ENCODE data around the gene PLEK2. TPM values are rescaled to one million over a fixed set of nuclear protein-coding genes. Genes with fewer than 3 reads are reported as not detected.

PLEK2 gene
- polyA plus RNA-seq, 1 donor from 2014 or later, result not detected

DNA sequence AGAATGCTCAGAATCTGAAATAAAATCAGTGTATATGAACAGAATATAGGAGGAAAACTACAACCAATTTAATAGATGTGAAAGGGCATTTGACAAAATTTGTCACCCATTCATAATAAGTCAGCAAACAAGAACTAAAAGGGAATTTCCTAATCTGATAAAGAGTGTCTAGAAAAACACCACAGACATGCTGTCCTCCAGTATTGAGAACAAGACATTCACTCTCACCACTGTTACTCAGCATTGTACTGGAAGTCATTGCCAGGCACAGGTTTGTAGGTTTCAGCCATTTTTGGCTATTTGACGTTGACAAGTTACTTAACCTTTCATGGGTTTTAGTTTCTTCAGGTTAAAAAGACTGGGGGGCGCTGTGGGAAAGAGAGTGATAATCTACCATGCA, 38.6 kb downstream of the PLEK2 start:
- Histone ChIP-seq H3K9me2 (ENCODE audit: insufficient read depth, low read length) (no peaks in the 10 kb centered on the region), H3K27me3 (ENCODE audit: insufficient read depth, low read depth, low read length) (no peaks in the 10 kb centered on the region), H4K20me1 (ENCODE audit: insufficient read depth) (no peaks in the 10 kb centered on the region), H3F3A (ENCODE audit: insufficient read depth, low read length, poor library complexity, severe bottlenecking) (no peaks in the 10 kb centered on the region), H3K9me3 (ENCODE audit: low read length) (no peaks in the 10 kb centered on the region), H3K36me3 (ENCODE audit: insufficient read depth, low read length) (peaks cover 4% of the 10 kb centered on the region), H3K27ac (ENCODE audit: low read length) (no peak overlapping the region), H3K4me2 (ENCODE audit: low read length) (no peak overlapping the region), H3K9ac (ENCODE audit: low read length) (no peak overlapping the region), H3K79me2 (replicated peaks; ENCODE audit: insufficient read depth, low read length) (peaks cover 2% of the 10 kb centered on the region), H2AFZ (ENCODE audit: low read depth, low read length) (no peak overlapping the region), H3K4me3 (ENCODE audit: low read length) (no peak overlapping the region)
- no peak for TF ChIP-seq CTCF (IDR thresholded peaks at IDR 0.05; ENCODE audit: poor library complexity, severe bottlenecking)
- TF ChIP-seq, protein P1, sequence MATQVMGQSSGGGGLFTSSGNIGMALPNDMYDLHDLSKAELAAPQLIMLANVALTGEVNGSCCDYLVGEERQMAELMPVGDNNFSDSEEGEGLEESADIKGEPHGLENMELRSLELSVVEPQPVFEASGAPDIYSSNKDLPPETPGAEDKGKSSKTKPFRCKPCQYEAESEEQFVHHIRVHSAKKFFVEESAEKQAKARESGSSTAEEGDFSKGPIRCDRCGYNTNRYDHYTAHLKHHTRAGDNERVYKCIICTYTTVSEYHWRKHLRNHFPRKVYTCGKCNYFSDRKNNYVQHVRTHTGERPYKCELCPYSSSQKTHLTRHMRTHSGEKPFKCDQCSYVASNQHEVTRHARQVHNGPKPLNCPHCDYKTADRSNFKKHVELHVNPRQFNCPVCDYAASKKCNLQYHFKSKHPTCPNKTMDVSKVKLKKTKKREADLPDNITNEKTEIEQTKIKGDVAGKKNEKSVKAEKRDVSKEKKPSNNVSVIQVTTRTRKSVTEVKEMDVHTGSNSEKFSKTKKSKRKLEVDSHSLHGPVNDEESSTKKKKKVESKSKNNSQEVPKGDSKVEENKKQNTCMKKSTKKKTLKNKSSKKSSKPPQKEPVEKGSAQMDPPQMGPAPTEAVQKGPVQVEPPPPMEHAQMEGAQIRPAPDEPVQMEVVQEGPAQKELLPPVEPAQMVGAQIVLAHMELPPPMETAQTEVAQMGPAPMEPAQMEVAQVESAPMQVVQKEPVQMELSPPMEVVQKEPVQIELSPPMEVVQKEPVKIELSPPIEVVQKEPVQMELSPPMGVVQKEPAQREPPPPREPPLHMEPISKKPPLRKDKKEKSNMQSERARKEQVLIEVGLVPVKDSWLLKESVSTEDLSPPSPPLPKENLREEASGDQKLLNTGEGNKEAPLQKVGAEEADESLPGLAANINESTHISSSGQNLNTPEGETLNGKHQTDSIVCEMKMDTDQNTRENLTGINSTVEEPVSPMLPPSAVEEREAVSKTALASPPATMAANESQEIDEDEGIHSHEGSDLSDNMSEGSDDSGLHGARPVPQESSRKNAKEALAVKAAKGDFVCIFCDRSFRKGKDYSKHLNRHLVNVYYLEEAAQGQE (IDR thresholded peaks at IDR 0.05; ENCODE audit: borderline replicate concordance), result no peak
- no peak for TF ChIP-seq TAF1 (IDR thresholded peaks at IDR 0.05; ENCODE audit: low read depth)
- no peak for TF ChIP-seq POLR2AphosphoS5 (IDR thresholded peaks at IDR 0.05)
- no peak for TF ChIP-seq EZH2 (IDR thresholded peaks at IDR 0.05; ENCODE audit: borderline replicate concordance, insufficient read depth, low read length, poor library complexity, severe bottlenecking)
- TF ChIP-seq RAD21 (conservative IDR thresholded peaks at IDR 0.05), result no peak
- no peak for TF ChIP-seq MXI1 (conservative IDR thresholded peaks at IDR 0.05; ENCODE audit: poor library complexity, severe bottlenecking)
- no peak for TF ChIP-seq EP300 (conservative IDR thresholded peaks at IDR 0.05; ENCODE audit: poor library complexity, severe bottlenecking)
- no peak for TF ChIP-seq SMC3 (conservative IDR thresholded peaks at IDR 0.05; ENCODE audit: poor library complexity)

GRCh38 chr14:67372833-67373232, 39.1 kb downstream of the PLEK2 start:
- no peak overlapping the region for H2AFZ ChIP-seq (ENCODE audit: low read depth, low read length)
- no peaks in the 10 kb centered on the region for H3K27me3 ChIP-seq (ENCODE audit: insufficient read depth, low read depth, low read length)
- TF ChIP-seq RAD21 (conservative IDR thresholded peaks at IDR 0.05), result no peak
- TF ChIP-seq EP300 (conservative IDR thresholded peaks at IDR 0.05; ENCODE audit: poor library complexity, severe bottlenecking), result no peak
- TF ChIP-seq, protein P1 (IDR thresholded peaks at IDR 0.05; ENCODE audit: borderline replicate concordance), result no peak
- no peak for TF ChIP-seq MXI1 (conservative IDR thresholded peaks at IDR 0.05; ENCODE audit: poor library complexity, severe bottlenecking)
- TF ChIP-seq EZH2 (IDR thresholded peaks at IDR 0.05; ENCODE audit: borderline replicate concordance, insufficient read depth, low read length, poor library complexity, severe bottlenecking), result no peak
- no peak for TF ChIP-seq TAF1 (IDR thresholded peaks at IDR 0.05; ENCODE audit: low read depth)
- no peak for TF ChIP-seq SMC3 (conservative IDR thresholded peaks at IDR 0.05; ENCODE audit: poor library complexity)
- TF ChIP-seq CTCF (IDR thresholded peaks at IDR 0.05; ENCODE audit: poor library complexity, severe bottlenecking), result no peak
- TF ChIP-seq POLR2AphosphoS5 (IDR thresholded peaks at IDR 0.05), result no peak
- no peaks in the 10 kb centered on the region for H3F3A ChIP-seq (ENCODE audit: insufficient read depth, low read length, poor library complexity, severe bottlenecking)
- no peak overlapping the region for H3K9ac ChIP-seq (ENCODE audit: low read length)
- H3K4me3 ChIP-seq (ENCODE audit: low read length), result no peak overlapping the region
- H3K9me3 ChIP-seq (ENCODE audit: low read length), result no peaks in the 10 kb centered on the region
- no peaks in the 10 kb centered on the region for H3K9me2 ChIP-seq (ENCODE audit: insufficient read depth, low read length)
- no peak overlapping the region for H3K4me2 ChIP-seq (ENCODE audit: low read length)
- H3K27ac ChIP-seq (ENCODE audit: low read length), result no peak overlapping the region
- H3K36me3 ChIP-seq (ENCODE audit: insufficient read depth, low read length), result peaks cover 4% of the 10 kb centered on the region
- H3K79me2 ChIP-seq (replicated peaks; ENCODE audit: insufficient read depth, low read length), result peaks cover 2% of the 10 kb centered on the region
- H4K20me1 ChIP-seq (ENCODE audit: insufficient read depth), result no peaks in the 10 kb centered on the region
